GM12873 (cell line): ENCODE results near the gene PHF3.

Source experiments
- TF ChIP-seq, protein P1 (sequence below): IDR thresholded peaks from 2 replicates; pipeline ENCODE4 v1.5.1; 2012; ENCODE audit warnings: low read depth, mild to moderate bottlenecking, moderate library complexity, low read length, control low read depth; ENCODE audit not compliant: insufficient read depth; ENCODE audit errors: missing control alignments

PHF3 gene

DNA sequence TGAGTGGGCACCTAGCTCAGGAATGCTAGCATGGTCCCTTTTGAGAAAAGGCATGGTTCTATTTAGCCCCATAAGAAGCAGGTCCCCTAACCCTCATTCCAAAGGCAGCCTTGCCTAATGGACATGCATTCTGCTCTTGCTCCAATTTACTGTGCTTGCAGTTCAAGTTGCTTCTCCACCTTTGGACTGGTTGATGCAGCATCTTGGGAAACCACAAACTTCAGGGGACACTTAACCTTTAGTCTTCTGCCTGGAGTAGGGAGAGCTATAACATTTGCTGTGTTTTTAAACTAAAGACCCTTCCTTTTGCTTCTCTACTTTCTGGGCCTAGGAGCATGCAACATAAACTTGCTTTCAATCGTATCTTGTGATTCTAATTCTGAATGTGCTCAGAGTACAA, 5.1 kb upstream of the PHF3 start:
- TF ChIP-seq, protein P1, sequence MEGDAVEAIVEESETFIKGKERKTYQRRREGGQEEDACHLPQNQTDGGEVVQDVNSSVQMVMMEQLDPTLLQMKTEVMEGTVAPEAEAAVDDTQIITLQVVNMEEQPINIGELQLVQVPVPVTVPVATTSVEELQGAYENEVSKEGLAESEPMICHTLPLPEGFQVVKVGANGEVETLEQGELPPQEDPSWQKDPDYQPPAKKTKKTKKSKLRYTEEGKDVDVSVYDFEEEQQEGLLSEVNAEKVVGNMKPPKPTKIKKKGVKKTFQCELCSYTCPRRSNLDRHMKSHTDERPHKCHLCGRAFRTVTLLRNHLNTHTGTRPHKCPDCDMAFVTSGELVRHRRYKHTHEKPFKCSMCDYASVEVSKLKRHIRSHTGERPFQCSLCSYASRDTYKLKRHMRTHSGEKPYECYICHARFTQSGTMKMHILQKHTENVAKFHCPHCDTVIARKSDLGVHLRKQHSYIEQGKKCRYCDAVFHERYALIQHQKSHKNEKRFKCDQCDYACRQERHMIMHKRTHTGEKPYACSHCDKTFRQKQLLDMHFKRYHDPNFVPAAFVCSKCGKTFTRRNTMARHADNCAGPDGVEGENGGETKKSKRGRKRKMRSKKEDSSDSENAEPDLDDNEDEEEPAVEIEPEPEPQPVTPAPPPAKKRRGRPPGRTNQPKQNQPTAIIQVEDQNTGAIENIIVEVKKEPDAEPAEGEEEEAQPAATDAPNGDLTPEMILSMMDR = no peak

DNA sequence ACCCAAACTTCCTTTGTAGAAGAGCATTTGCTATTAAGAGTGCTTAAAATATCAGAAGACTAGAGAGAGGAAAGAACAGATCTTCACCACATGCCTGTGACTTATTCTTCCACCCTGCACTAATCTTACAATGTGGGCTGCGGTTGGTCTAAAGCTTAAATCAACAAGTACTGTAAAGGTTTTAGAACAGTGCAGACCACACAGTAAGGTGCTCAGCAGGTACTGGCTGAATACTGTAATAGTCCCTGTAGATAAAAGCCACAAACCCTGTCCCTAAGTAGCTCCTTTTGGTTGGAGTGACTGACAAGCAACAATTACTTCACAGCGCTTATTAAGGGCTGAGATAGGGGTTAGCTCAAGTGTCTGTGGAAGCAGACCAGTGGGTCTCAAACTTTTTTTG, 972 bp upstream of the PHF3 start:
- TF ChIP-seq, protein P1 = no peak

DNA sequence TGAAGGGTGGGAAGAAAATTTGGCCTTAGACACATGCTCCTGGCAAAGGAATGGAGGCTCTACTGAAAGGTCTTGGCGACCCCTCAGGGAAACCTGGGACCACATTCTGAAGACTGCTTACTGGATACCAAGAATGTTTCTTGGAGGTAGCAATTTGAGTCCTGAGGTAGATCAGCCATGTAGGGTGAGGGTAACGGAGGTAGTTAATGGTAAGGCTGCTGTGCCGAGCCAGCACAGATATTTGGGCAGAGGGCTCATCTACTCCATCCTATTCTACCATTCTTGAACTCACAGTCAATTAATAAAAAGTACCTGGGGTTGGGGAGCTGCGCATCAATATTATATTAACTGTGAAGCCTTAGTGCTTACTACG, 401 bp upstream of the PHF3 start:
- TF ChIP-seq, protein P1 = no peak

DNA sequence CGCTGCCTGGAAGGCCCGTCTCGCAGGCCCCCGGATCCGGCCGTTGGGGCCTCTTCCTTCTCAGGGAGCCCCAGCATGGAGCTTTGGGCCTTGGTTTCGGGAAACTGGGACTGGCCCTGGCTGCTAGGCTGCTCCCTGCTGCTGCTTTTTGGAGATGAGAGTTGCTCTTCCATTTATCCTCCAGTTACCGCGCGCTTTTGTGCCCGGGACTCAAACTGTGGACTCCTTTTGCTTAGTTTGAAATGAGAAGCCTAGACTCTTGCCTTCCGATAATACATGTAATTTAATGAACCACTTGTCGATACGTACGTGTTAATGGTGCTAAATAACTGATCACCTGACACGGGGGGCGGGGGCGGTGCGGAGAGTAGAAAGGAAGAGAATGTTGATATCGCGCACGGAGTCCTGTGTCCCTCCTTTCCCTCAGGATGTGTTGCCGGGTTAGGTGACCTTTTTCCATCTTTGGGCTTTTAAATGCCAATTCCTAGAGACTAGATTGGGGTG, 968 bp downstream of the PHF3 start:
- TF ChIP-seq, protein P1 = no peak

DNA sequence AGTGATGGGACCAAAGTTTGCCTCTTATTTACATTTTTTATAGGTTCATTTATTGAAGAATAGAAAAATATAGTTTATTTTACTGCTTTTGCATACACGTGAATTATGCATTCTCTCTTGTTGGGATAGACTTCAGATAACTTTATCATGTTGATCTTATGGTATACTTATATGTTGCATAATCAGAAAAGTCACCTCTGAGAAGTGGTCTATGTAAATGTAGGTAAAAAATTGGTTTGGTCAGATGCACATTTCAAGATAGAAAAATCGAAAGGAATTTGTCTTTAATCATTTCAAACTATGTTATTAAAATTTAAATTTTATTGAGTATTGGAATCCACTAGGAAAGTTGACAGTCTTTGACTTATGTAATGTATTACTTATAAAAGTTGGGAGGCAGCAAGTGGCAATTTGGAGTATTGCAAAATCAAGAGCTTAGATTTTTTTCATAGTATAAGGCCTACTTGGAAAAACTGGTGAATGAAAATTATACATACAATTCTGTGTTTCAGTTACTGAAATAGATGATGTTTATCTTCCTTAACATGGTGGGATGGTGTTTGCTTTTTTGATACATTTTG, 2.4 kb downstream of the PHF3 start:
- TF ChIP-seq, protein P1 = no peak

DNA sequence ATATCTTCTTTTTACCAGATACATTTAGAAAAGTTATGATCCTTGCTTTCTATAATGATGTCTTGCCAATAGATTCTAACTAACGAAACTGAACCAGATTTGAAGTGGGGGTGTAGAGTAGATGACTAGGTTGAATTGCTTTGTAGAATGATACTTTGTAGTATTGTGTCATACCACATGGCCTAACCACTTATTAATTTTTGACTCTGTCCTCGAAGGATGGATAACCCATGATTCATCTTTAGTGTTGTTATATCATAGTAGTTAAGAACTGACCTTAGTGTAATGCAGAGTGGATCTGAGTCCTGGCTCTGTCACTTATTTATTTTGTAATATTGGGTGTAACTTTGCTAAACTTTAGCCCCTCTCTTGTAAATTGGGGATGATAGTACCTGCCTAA, 4.5 kb downstream of the PHF3 start:
- TF ChIP-seq, protein P1 = no peak

DNA sequence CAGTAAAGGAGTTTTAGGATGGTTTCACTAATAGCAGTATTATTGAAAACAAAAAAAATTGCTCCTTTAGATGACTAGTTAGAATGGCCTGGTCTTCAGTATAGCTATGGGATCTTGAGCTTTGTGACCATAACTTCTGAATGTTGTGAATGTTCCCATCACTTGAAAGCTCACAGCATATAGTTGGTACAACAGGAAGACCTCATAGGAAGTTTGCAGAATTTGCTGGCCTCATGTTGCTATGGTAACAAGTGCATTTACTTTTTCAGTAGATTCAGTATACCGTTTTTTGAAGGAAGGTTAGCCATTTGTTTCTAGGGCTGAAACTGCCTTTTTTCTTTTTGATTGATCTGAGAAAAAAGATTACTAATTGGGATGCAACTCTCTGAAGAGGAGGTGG, 8.3 kb downstream of the PHF3 start:
- TF ChIP-seq, protein P1 = no peak
